ENCODE results near the gene ADCY4. TPM values are rescaled to one million over a fixed set of nuclear protein-coding genes. Genes with fewer than 3 reads are reported as not detected.
A peak's percentile ranks its signal among the peaks of the same experiment; 100 is the strongest.

ADCY4 gene
- total RNA-seq, 1 donor from 2014 or later: 0.46 TPM

GRCh38 chr14:24378981-24379906 lies 44.4 kb upstream of the ADCY4 start:
- TF ChIP-seq, protein P1, sequence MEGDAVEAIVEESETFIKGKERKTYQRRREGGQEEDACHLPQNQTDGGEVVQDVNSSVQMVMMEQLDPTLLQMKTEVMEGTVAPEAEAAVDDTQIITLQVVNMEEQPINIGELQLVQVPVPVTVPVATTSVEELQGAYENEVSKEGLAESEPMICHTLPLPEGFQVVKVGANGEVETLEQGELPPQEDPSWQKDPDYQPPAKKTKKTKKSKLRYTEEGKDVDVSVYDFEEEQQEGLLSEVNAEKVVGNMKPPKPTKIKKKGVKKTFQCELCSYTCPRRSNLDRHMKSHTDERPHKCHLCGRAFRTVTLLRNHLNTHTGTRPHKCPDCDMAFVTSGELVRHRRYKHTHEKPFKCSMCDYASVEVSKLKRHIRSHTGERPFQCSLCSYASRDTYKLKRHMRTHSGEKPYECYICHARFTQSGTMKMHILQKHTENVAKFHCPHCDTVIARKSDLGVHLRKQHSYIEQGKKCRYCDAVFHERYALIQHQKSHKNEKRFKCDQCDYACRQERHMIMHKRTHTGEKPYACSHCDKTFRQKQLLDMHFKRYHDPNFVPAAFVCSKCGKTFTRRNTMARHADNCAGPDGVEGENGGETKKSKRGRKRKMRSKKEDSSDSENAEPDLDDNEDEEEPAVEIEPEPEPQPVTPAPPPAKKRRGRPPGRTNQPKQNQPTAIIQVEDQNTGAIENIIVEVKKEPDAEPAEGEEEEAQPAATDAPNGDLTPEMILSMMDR (IDR thresholded peaks at IDR 0.05; ENCODE audit: unreplicated experiment): no peak
- Mint-ChIP-seq H3K4me1 (ENCODE audit: low read depth) (peaks cover 8% of the 10 kb centered on the region), H3K27me3 (peaks cover 7% of the 10 kb centered on the region), H3K4me3 (ENCODE audit: low read depth) (no peak overlapping the region), H3K36me3 (ENCODE audit: insufficient read depth) (no peaks in the 10 kb centered on the region), H3K9me3 (ENCODE audit: low read depth) (no peaks in the 10 kb centered on the region), H3K27ac (no peak overlapping the region)
- DNase-seq (ENCODE audit: low spot score, unreplicated experiment): no peak

DNA sequence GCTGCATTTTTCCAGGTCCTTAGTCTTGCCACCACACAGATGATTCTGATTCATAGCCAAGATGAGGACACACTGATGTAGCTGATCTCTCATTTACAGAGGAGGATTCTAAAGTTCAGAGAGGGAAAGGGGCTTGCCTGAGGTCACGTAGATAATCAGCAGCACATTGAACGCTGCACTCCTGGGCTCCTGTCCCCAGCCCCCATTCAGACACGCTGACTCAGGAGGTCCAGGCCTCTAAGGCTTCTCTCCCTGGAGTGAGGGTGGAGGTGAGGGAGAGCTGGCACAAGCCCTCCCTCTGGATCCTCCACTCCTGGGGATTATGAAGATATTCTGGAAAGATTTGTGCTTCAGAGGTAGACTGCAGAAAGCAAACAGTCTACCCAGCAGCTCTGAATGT lies 43.5 kb upstream of the ADCY4 start:
- DNase-seq (ENCODE audit: low spot score, unreplicated experiment): no peak
- Mint-ChIP-seq H3K27ac (peak overlapping the region; percentile 56), H3K4me3 (ENCODE audit: low read depth) (no peak overlapping the region), H3K4me1 (ENCODE audit: low read depth) (peaks cover 8% of the 10 kb centered on the region), H3K9me3 (ENCODE audit: low read depth) (no peaks in the 10 kb centered on the region), H3K36me3 (ENCODE audit: insufficient read depth) (no peaks in the 10 kb centered on the region), H3K27me3 (peaks cover 3% of the 10 kb centered on the region)
- TF ChIP-seq, protein P1 (IDR thresholded peaks at IDR 0.05; ENCODE audit: unreplicated experiment): no peak

- Mint-ChIP-seq H3K27me3 (peaks cover 3% of the 10 kb centered on the region), H3K9me3 (ENCODE audit: low read depth) (no peaks in the 10 kb centered on the region), H3K27ac (no peak overlapping the region), H3K4me1 (ENCODE audit: low read depth) (peaks cover 8% of the 10 kb centered on the region), H3K4me3 (ENCODE audit: low read depth) (no peak overlapping the region), H3K36me3 (ENCODE audit: insufficient read depth) (no peaks in the 10 kb centered on the region)
- TF ChIP-seq, protein P1 (IDR thresholded peaks at IDR 0.05; ENCODE audit: unreplicated experiment): no peak
- DNase-seq (ENCODE audit: low spot score, unreplicated experiment): no peak
These were observed 42.8 kb upstream of the ADCY4 start for GRCh38 chr14:24377657-24378056.

GRCh38 chr14:24377126-24377525 lies 42.3 kb upstream of the ADCY4 start:
- Mint-ChIP-seq H3K4me3 (ENCODE audit: low read depth) (no peak overlapping the region), H3K36me3 (ENCODE audit: insufficient read depth) (no peaks in the 10 kb centered on the region), H3K4me1 (ENCODE audit: low read depth) (peaks cover 8% of the 10 kb centered on the region), H3K27ac (no peak overlapping the region), H3K9me3 (ENCODE audit: low read depth) (no peaks in the 10 kb centered on the region), H3K27me3 (peaks cover 3% of the 10 kb centered on the region)
- TF ChIP-seq, protein P1 (IDR thresholded peaks at IDR 0.05; ENCODE audit: unreplicated experiment): no peak
- no peak for DNase-seq (ENCODE audit: low spot score, unreplicated experiment)

- Mint-ChIP-seq H3K4me3 (ENCODE audit: low read depth) (no peak overlapping the region), H3K27me3 (peaks cover 3% of the 10 kb centered on the region), H3K4me1 (ENCODE audit: low read depth) (peaks cover 8% of the 10 kb centered on the region), H3K36me3 (ENCODE audit: insufficient read depth) (no peaks in the 10 kb centered on the region), H3K27ac (no peak overlapping the region), H3K9me3 (ENCODE audit: low read depth) (no peaks in the 10 kb centered on the region)
- DNase-seq (ENCODE audit: low spot score, unreplicated experiment): no peak
- TF ChIP-seq, protein P1 (IDR thresholded peaks at IDR 0.05; ENCODE audit: unreplicated experiment): no peak
These were observed 41.7 kb upstream of the ADCY4 start for GRCh38 chr14:24376448-24377070.
